HEK293T (cell line): Measurements from ENCODE around the gene TEX29.

Experiments
- CTCF ChIA-PET: fragments of 350-600 bp; formaldehyde crosslinking; extraction: SDS; loops from one replicate; lab custom pipeline; 2021; ENCODE audit warnings: antibody characterized with exemption, inconsistent platforms; lab: Yijun Ruan, JAX
- POLR2A ChIA-PET: fragments of 350-600 bp; formaldehyde crosslinking; extraction: SDS; loops from one replicate; lab custom pipeline; 2020; ENCODE audit warnings: antibody characterized with exemption, inconsistent platforms; lab: Yijun Ruan, JAX
- DNase-seq: peaks from one replicate; pipeline ENCODE4 v3.0.0; 2012; ENCODE audit warnings: mixed read lengths; ENCODE audit errors: extremely low spot score
- ARNT ChIP-seq: fragments of 450-650 bp; IDR thresholded peaks from 2 replicates; pipeline ENCODE4 v1.6.1; 2017; ENCODE audit warnings: mild to moderate bottlenecking
- BHLHE40 ChIP-seq: fragments of 450-650 bp; IDR thresholded peaks from 2 replicates; pipeline ENCODE4 v1.6.1; 2016; ENCODE audit warnings: mild to moderate bottlenecking, moderate library complexity, borderline replicate concordance
- CTBP1 ChIP-seq: fragments of 450-650 bp; IDR thresholded peaks from 2 replicates; pipeline ENCODE4 v1.6.1; 2016; ENCODE audit warnings: borderline replicate concordance
- ELF4 ChIP-seq: fragments of 450-650 bp; IDR thresholded peaks from 2 replicates; pipeline ENCODE4 v1.6.1; 2017; ENCODE audit warnings: antibody characterized with exemption
- FOXA1 ChIP-seq: fragments of 450-650 bp; IDR thresholded peaks from 2 replicates; pipeline ENCODE4 v1.6.1; 2016; ENCODE audit warnings: mild to moderate bottlenecking
- FOXK2 ChIP-seq: fragments of 450-650 bp; IDR thresholded peaks from 2 replicates; pipeline ENCODE4 v1.6.1; 2016; ENCODE audit warnings: mild to moderate bottlenecking
- FOXM1 ChIP-seq: fragments of 450-650 bp; IDR thresholded peaks from 2 replicates; pipeline ENCODE4 v1.6.1; 2017; ENCODE audit warnings: mild to moderate bottlenecking, borderline replicate concordance
- HDGF ChIP-seq: fragments of 450-650 bp; IDR thresholded peaks from 2 replicates; pipeline ENCODE4 v1.6.1; 2017; ENCODE audit warnings: antibody characterized with exemption, borderline replicate concordance
- L3MBTL2 ChIP-seq: fragments of 450-650 bp; conservative IDR thresholded peaks from 2 replicates; pipeline ENCODE4 v1.6.1; 2016; ENCODE audit warnings: mild to moderate bottlenecking
- LEF1 ChIP-seq: fragments of 450-650 bp; IDR thresholded peaks from 2 replicates; pipeline ENCODE4 v1.6.1; 2017; ENCODE audit warnings: mild to moderate bottlenecking, borderline replicate concordance
- NFRKB ChIP-seq: fragments of 450-650 bp; IDR thresholded peaks from 2 replicates; pipeline ENCODE4 v1.6.1; 2016; ENCODE audit warnings: mild to moderate bottlenecking, moderate library complexity
- PKNOX1 ChIP-seq: fragments of 450-650 bp; IDR thresholded peaks from 2 replicates; pipeline ENCODE4 v1.6.1; 2016
- SP1 ChIP-seq: fragments of 450-650 bp; IDR thresholded peaks from 2 replicates; pipeline ENCODE4 v1.6.1; 2017
- SUZ12 ChIP-seq: fragments of 450-650 bp; IDR thresholded peaks from 2 replicates; pipeline ENCODE4 v1.6.1; 2016; ENCODE audit warnings: mild to moderate bottlenecking
- TARDBP ChIP-seq: fragments of 450-650 bp; IDR thresholded peaks from 2 replicates; pipeline ENCODE4 v1.6.1; 2016
- ZNF384 ChIP-seq: fragments of 450-650 bp; IDR thresholded peaks from 2 replicates; pipeline ENCODE4 v1.6.1; 2016

The TEX29 gene

GRCh38 chr13:111384441-111385182 is 64.2 kb downstream of the TEX29 start:
- ChIA-PET CTCF (no interaction called here), POLR2A (no interaction called here)
- DNase-seq, result no peak
- TF ChIP-seq FOXM1, result no peak

DNA sequence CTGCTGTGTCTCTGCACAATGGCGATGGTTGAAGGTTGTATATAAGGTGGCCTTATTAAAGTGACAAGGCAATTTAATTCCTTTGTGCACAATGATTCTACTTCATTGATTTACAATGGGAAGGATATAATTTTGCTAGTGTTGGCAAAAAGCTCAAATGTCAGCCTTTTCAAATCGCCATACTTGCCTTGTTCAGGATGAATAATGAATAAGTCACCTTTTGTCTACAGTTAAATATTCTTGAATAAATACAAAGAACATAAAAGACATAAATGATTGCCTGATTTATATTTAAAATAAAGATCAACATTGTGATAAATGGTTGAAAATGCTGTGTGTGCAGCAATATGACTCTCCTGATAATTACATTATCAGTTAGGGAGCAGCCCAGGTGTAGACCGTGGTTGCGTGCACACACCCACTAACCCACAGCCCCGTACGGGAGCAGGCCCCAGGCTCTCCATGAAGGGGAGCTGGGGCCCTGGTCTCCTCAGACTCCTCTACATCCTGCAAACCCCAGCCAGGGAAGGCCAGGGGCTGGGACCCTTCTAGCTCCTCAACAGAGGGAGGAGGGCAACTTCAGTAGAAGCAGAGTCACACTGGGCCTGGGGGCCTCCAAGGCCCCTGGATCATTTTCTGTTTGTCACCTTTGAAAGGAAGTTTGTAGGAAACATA is 64.9 kb downstream of the TEX29 start:
- POLR2A ChIA-PET, result no interaction called here

GRCh38 chr13:111387026-111387871 is 66.8 kb downstream of the TEX29 start:
- TF ChIP-seq ZNF384, result no peak
- no peak for TF ChIP-seq ARNT
- no peak for TF ChIP-seq ELF4
- no peak for TF ChIP-seq LEF1
- TF ChIP-seq NFRKB, result no peak
- TF ChIP-seq BHLHE40, result no peak
- CTCF ChIA-PET, result no interaction called here
- POLR2A ChIA-PET, result no interaction called here
- DNase-seq, result no peak

More for the DNA sequence above, 64.9 kb downstream of the TEX29 start:
- CTCF ChIA-PET, result no interaction called here
- TF ChIP-seq ARNT, result no peak
- TF ChIP-seq PKNOX1, result no peak
- no peak for TF ChIP-seq SUZ12
- TF ChIP-seq FOXK2, result no peak
- TF ChIP-seq BHLHE40, result no peak
- no peak for TF ChIP-seq ELF4
- TF ChIP-seq CTBP1, result no peak
- no peak for TF ChIP-seq TARDBP
- TF ChIP-seq FOXA1, result no peak
- no peak for TF ChIP-seq SP1
- TF ChIP-seq NFRKB, result no peak
- no peak for TF ChIP-seq FOXM1
- TF ChIP-seq HDGF, result no peak
- DNase-seq, result no peak

DNA sequence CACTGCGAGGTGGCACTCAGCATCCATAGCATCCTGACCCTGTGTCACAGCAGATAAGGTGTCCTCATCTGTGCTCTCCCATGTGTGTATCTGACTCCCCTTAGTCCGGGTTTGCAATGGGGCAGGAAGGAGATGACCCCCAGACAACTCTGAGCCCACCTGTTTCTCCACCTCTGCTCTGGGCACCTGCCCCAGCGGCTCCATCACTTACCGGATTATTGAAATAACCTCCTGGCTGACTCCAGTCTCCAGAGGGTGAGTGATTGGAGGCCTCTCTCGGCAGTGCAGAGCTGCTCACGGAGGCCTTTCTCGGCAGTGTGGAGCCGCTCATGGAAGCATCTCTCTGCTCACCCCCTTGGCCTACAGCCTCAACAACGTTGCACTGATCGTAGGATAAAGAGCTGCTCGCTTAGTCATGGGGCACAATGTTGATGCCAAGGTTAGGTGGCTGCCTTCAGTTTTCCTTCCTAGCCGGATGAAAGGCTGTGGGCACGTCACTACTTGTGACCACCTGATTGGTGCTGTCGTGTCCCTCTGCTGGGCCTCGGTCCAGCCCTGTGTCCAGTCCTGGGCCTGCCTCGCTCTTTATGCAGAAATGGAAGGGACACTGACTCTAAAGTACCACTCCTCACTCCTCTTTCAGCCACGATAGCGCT is 67.6 kb downstream of the TEX29 start:
- ChIA-PET POLR2A (no interaction called here), CTCF (no interaction called here)
- DNase-seq, result no peak
- TF ChIP-seq L3MBTL2, result no peak
- TF ChIP-seq TARDBP, result no peak
- TF ChIP-seq FOXK2, result no peak
- no peak for TF ChIP-seq ZNF384
- TF ChIP-seq BHLHE40, result no peak
- no peak for TF ChIP-seq FOXA1
- no peak for TF ChIP-seq HDGF
- no peak for TF ChIP-seq PKNOX1
- TF ChIP-seq ARNT, result no peak
- no peak for TF ChIP-seq LEF1
- no peak for TF ChIP-seq ELF4

- no peak for DNase-seq
- POLR2A ChIA-PET, result no interaction called here
- TF ChIP-seq CTBP1, result no peak
- no peak for TF ChIP-seq TARDBP
- TF ChIP-seq FOXA1, result no peak
- TF ChIP-seq HDGF, result no peak
- TF ChIP-seq SP1, result no peak
- no peak for TF ChIP-seq PKNOX1
- no peak for TF ChIP-seq ELF4
- no peak for TF ChIP-seq BHLHE40
- TF ChIP-seq NFRKB, result no peak
- TF ChIP-seq ARNT, result no peak
- no peak for TF ChIP-seq ZNF384
- CTCF ChIA-PET, result interaction anchor here (0.6 kb wide), 1 partner anchor 39 kb away, joined by 4 read pairs; no protein-coding TSS in a partner anchor
Observed at GRCh38 chr13:111388851-111389500, 68.5 kb downstream of the TEX29 start.
